AG09309 (cell line): ENCODE measurements around the gene OLAH.

Experiments used
- DNase-seq: peaks from one replicate; pipeline ENCODE4 v3.0.0-alpha.2; 2010; ENCODE audit warnings: low read depth
- H3K4me3 ChIP-seq: 2 replicates; pipeline ENCODE4 v1.5.1; 2011; ENCODE audit warnings: mild to moderate bottlenecking, low read depth, low read length, moderate library complexity; ENCODE audit not compliant: control insufficient read depth
- CTCF ChIP-seq: IDR thresholded peaks from 2 replicates; pipeline ENCODE4 v1.5.1; 2011; ENCODE audit warnings: mild to moderate bottlenecking, low read depth, low read length, inconsistent platforms; ENCODE audit not compliant: insufficient read depth, control insufficient read depth; ENCODE audit errors: missing control alignments

The OLAH gene

GRCh38 chr10:15112657-15113056 lies 68.9 kb downstream of the OLAH start:
- TF ChIP-seq CTCF = no peak
- H3K4me3 ChIP-seq = no peak overlapping the region
- no peak for DNase-seq

GRCh38 chr10:15113766-15114165 lies 70.0 kb downstream of the OLAH start:
- no peak for TF ChIP-seq CTCF
- no peak overlapping the region for H3K4me3 ChIP-seq

GRCh38 chr10:15116225-15116624 lies 72.5 kb downstream of the OLAH start:
- no peak for TF ChIP-seq CTCF

More at GRCh38 chr10:15113766-15114165, 70.0 kb downstream of the OLAH start:
- DNase-seq = no peak

GRCh38 chr10:15118615-15119014 lies 74.9 kb downstream of the OLAH start:
- H3K4me3 ChIP-seq = no peak overlapping the region
- TF ChIP-seq CTCF = no peak
- DNase-seq = no peak

More at GRCh38 chr10:15116225-15116624, 72.5 kb downstream of the OLAH start:
- no peak for DNase-seq
- H3K4me3 ChIP-seq = no peak overlapping the region

GRCh38 chr10:15120523-15120922 lies 76.8 kb downstream of the OLAH start:
- peak; percentile 74 for DNase-seq
- no peak overlapping the region for H3K4me3 ChIP-seq
- TF ChIP-seq CTCF = no peak

GRCh38 chr10:15121707-15122106 lies 78.0 kb downstream of the OLAH start:
- TF ChIP-seq CTCF = no peak
- no peak for DNase-seq
- H3K4me3 ChIP-seq = no peak overlapping the region

- no peak overlapping the region for H3K4me3 ChIP-seq
- no peak for TF ChIP-seq CTCF
- no peak for DNase-seq
Observed at GRCh38 chr10:15122477-15123030, 78.8 kb downstream of the OLAH start.
